ENCODE results near the gene ATG13.

- TF ChIP-seq CTCF (IDR thresholded peaks at IDR 0.05; ENCODE audit: low read length) = no peak
- TF ChIP-seq EZH2 (IDR thresholded peaks at IDR 0.05; ENCODE audit: borderline replicate concordance, low read length) = no peak
Observed at GRCh38 chr11:46640036-46640788, 22.9 kb downstream of the ATG13 start.

Measured in OCI-LY1 (cell line).